Stimulated activated CD4-positive, alpha-beta T cell treated with anti-CD3 and anti-CD28 coated beads, Interleukin-2, amount 100 ng/mL, for 4 hours (primary cell): Measurements from ENCODE around the gene BICD2.

ENCODE experiments used
- DNase-seq: peaks from one replicate; pipeline ENCODE4 v3.0.0-alpha.2; 2020; ENCODE audit warnings: low read depth

BICD2 gene

GRCh38 chr9:92714787-92715487 lies 49.7 kb downstream of the BICD2 start:
- no peak for DNase-seq

DNA sequence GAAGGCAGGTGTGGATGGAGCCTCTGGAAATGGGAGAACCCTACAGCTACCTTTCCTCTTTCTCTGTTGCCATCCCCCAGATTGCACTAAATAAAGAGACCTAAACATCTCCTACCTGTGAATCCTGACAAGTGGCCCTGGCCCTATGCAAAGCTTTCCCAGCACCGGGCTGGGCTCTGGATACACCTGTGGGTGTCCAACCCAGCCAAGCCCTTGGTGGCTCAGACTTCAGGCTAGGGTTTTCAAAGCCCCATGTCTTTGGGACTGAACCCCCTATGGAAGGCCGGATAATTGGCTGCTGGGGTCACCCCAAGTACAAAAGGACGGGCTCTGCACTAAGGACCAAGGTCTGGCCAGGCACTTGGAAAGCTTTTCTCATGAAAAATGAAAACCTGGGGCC lies 50.6 kb downstream of the BICD2 start:
- no peak for DNase-seq

GRCh38 chr9:92713528-92713927 lies 51.1 kb downstream of the BICD2 start:
- no peak for DNase-seq

DNA sequence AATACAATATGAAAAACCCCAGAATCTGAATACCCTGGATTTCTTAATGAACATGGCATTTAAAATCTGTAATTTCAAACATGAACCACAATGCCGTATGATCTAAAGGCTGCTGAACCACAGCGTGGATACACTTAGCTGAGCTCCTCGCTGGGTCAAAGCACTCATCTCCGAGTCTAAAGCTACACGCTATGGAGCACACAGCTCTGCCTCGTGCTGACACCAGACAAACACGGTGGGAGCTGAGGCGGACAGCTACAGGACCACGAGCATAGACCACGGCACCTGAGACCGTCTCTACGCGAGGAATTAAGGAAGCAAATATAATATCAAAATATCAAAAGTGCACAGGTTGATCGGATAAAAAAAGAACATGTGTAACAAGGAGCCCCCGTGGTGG lies 51.9 kb downstream of the BICD2 start:
- DNase-seq: no peak

- DNase-seq: no peak
Observed at GRCh38 chr9:92711844-92712243, 52.8 kb downstream of the BICD2 start.

- DNase-seq: no peak
Observed at GRCh38 chr9:92711146-92711545, 53.5 kb downstream of the BICD2 start.

DNA sequence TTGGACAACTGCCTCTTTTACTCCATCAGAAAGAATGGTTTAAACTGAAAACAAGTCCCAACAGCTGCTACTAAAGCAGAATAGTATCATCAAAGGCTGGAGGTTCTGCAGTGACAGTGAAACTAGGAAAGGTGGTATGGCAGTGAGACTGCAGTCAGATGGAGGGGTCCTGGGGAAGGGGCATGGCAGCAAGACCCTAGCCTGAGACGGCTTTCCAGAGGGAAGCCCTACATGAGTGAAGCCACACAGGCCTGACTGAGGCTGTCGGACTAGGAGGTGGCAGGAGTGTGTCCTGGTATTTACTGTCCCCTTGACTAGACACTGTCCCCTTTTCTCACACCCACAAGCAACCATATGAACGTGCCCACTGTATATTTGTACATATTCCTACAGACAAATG lies 54.3 kb downstream of the BICD2 start:
- no peak for DNase-seq

DNA sequence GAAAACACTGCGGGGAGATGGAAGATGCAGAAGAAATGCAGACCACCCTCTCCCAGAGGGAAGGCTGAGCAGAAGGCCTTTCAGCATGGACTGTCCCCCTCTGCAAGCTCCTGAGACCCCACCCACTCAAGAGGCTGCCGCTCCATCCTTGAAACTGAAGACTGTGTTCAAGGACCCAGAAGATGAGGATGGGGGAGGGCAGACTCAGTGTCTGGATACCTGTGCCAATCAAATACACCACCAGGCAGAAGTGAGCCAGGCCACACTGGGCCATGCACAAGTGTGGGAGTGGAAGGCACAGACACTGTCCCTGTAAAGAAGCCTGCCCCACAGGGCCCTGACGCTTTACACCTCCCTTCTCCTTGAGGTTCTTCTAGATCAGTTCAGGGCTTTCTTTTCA lies 54.7 kb downstream of the BICD2 start:
- DNase-seq: no peak

DNA sequence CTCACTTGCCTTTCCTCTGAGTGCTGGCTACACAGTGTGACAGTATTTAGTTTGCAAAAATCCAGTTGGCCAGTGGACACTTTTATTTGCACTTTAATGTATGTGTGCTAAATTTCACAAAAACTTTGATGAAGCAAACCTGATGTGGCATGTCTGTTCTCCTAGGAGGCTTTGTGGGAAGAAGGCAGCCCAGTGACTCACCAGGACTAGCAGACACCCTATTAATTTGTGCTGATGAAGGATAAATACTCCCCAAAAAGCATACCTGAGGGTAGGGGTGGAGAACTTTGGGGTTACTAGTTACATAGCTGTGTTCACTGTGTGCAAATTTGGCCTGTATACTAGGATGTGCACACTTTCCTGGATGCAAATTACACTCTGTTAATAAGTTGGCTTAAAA lies 55.4 kb downstream of the BICD2 start:
- DNase-seq: no peak

- DNase-seq: no peak
Observed at GRCh38 chr9:92707530-92707929, 57.1 kb downstream of the BICD2 start.

DNA sequence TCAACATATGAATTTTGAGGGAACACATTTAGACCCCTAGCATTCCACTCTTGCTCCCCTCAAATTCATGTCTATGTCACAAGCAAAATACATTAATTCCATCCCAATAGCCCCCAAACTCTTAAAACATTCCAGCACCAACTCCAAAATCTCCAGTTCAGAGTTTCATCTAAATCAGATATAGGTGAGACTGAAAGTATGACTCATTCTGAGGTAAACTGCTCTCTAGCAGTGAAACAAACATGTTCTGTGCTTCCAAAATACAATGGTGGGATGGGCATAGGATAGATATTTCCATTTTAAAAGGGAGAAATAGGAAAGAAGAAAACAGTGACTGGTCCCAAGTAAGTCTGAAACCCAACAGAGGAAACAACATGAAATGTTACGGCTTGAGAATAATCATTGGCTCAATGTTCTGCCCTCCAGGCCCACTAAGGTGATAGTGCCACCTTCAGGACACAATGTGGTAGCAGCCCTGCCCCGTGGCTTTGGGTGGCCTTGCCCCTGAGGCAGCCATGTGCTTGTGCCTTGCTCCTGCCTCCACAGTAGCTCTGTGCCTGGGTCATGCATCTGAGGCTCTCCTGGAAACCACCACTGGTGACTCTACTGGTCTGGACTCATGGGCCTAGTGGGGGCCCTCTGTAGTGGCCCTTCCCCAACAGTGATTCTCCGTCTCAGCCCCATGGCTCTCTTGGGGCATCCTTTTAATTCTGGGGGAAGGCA lies 58.3 kb downstream of the BICD2 start:
- peak; percentile 8 for DNase-seq

GRCh38 chr9:92704528-92704927 lies 60.1 kb downstream of the BICD2 start:
- DNase-seq: no peak

- DNase-seq: no peak
Observed at GRCh38 chr9:92696619-92697018, 68.0 kb downstream of the BICD2 start.

GRCh38 chr9:92686954-92687353 lies 77.7 kb downstream of the BICD2 start:
- DNase-seq: no peak

- no peak for DNase-seq
Observed at GRCh38 chr9:92685022-92685421, 79.6 kb downstream of the BICD2 start.

DNA sequence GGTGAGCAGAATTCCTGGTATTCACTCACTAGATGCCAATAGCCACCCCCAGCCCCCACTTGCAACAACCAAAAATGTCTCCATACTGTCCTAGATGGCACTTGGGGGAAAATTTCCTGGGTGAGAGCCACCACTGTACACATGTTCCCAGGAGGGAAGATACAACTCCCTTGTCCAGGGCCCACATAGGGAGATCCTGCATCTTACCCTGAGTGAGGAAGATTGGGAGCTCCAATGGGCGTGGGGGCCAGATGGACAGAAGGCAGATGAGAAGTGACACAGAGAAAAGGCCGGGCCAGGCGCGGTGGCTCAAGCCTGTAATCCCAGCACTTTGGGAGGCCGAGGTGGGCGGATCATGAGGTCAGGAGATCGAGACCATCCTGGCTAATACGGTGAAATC lies 82.4 kb downstream of the BICD2 start:
- DNase-seq: no peak

DNA sequence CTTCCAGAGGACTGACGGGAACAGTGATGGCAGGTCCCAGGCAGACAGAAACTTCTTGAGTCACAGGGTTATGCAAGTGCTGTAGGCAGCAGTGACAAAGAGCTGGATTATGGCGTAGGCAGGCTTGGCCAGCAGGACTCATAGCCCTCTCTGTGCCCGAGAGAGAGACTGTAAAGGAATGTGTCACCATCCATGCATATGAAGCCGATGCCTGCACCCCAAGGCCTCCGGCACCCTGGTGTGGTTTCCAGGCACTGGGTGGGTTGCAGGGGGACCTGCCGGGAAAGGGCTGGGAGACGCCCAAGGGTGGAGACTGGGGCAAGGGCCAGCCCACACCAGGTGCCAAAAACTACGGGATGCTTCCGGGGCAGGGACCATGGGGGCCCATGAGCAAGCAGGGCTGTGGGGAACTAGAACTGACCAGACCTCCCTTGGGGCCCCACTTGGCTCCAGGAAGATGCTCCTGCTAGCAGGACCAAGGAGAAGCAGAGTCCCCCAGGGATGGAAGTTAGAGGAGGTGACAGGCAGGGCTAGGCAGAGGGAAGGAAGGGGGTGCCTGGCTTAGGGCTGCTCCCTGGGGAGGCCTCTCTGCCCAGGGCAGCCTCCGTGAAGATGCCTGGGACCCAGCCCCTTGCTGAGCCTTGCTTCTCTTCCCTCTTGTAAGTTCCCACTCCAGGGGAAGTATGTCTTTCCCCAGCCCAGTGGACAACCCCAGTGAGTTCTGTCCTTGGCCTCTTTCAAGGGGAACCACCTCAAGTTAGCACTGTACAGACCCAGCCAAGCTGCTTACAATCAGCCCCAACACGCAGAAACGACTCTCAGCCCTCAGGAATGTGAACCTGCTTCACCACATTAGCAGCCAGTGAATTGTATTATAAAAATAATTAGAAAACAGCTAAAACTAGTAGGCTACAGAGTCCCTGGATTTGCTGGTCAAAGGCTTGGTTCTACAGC lies 84.2 kb downstream of the BICD2 start:
- DNase-seq: no peak

- DNase-seq: no peak
Observed at GRCh38 chr9:92679413-92680165, 85.0 kb downstream of the BICD2 start.

DNA sequence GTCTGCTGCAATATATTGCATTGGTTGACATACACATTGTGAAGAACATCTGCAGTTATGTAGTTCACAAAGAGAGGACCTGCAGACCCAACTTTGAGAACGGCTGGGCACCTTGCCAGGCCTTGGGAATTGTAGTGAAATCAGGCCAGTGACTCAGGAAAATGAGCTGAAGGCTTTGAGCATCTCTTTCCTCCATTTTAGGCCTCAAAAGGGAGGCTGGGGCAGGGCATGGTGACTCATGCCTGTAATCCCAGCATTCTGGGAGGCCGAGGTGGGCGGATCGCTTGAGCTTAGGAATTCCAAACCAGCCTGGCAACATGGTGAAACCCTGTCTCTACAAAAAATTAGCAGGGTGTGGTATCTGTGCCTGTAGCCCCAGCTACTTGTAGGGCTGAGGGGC lies 93.3 kb downstream of the BICD2 start:
- DNase-seq: no peak

DNA sequence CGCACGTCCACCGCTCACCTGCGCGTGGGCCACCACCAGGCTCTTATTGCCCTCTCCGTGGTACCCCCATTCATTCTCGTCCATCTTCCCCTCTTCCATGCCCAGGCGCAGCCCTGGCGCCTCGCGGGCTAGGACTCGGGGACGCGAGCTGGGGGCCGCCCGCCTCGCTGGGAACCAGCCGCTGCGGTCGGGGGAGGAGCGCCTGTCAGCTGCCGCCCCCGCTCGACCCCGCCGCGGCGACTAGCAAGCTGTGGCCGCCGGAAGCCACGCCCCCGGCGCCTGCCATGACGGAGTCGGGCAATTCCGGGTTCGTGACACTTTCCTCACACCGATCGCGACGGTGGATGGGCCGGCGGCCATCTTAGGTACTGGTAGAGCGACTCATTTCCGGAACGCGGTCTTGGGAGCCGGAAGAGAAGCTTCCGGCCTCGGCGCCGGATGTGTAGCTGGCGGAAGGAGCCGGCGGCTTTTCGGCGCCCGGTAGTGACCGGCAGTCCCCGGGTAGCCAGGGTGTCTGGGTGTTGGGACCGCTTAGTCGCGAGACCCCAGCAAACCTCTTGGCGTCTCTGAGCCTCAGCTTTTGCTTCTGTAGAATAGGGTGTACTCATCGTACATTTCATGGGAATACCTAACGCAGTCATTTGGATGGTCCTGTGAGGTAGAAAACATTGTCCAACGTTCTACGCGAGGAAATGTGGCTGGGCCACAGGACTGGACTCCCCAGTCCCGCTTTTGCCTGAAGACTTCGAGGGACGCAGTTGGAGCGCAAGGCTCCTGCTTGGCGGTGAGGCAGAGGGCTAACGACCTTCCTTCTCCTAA lies 94.5 kb downstream of the BICD2 start, which contains the start of gene IPPK:
IPPK (minus strand) TSS at position 242 of the 819 bp plus-strand sequence; CDS start at position 99, 143 bp downstream.
- DNase-seq: peak; percentile 98

DNA sequence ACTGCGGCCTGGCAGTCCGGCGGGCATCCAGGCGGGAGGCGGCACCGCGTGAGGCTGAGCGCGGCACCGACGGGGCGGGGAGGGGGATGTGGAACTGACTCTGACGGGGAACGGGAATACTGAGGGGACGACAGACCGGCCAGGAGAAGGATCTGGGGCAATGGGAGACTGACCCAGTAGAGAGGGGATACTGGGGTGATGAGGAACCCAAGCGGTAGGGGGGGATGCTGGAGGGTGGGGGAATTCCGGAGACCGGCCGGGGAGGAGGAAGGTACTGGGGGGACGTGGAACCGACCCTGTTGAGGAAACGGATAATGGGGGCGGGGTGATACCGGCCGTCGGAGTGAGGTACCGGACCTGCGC lies 95.1 kb downstream of the BICD2 start:
- DNase-seq: peak; percentile 4
